IPS-18c (cell line): Measurements from ENCODE around the gene LAMP1.
"Not testable (repeated sequence)": the region's sequence is repeated elsewhere in the genome, so short reads cannot be mapped to it uniquely, and the experiment has no call there.

Experiments used
- H3K4me3 ChIP-seq: 2 replicates; pipeline ENCODE4 v1.7.0; 2013; ENCODE audit warnings: low read depth, mild to moderate bottlenecking, low read length, moderate library complexity; ENCODE audit not compliant: insufficient read depth
- H3K9me3 ChIP-seq: one replicate; pipeline ENCODE4 v1.6.1; 2013; ENCODE audit warnings: mild to moderate bottlenecking, low read length, moderate library complexity; ENCODE audit not compliant: control insufficient read depth, insufficient read depth

Gene LAMP1

GRCh38 chr13:113292021-113292862, 4.8 kb upstream of the LAMP1 start:
- H3K9me3 ChIP-seq = peaks cover 2% of the 10 kb centered on the region
- H3K4me3 ChIP-seq = peak overlapping the region; percentile 26; the same call in 1 of the 2 replicates

- no peak overlapping the region for H3K4me3 ChIP-seq
- peaks cover 2% of the 10 kb centered on the region for H3K9me3 ChIP-seq
Measured at GRCh38 chr13:113293686-113294085, 3.4 kb upstream of the LAMP1 start.

GRCh38 chr13:113295776-113296175, 1.3 kb upstream of the LAMP1 start:
- H3K9me3 ChIP-seq = peaks cover 2% of the 10 kb centered on the region
- no peak overlapping the region for H3K4me3 ChIP-seq

- peaks cover 2% of the 10 kb centered on the region for H3K9me3 ChIP-seq
- H3K4me3 ChIP-seq = peak overlapping the region; percentile 77
Measured at GRCh38 chr13:113297370-113298042, 467 bp downstream of the LAMP1 start.

GRCh38 chr13:113298043-113298945, 1.3 kb downstream of the LAMP1 start:
- Histone ChIP-seq H3K4me3 (peak overlapping the region; percentile 77), H3K9me3 (no peaks in the 10 kb centered on the region)

GRCh38 chr13:113299951-113300350, 2.9 kb downstream of the LAMP1 start:
- no peak overlapping the region for H3K4me3 ChIP-seq
- no peaks in the 10 kb centered on the region for H3K9me3 ChIP-seq

- H3K9me3 ChIP-seq = no peaks in the 10 kb centered on the region
- H3K4me3 ChIP-seq = no peak overlapping the region
Measured at GRCh38 chr13:113302986-113303385, 5.9 kb downstream of the LAMP1 start.

GRCh38 chr13:113304121-113304520, 7.1 kb downstream of the LAMP1 start:
- H3K4me3 ChIP-seq = no peak overlapping the region
- no peaks in the 10 kb centered on the region for H3K9me3 ChIP-seq

GRCh38 chr13:113305208-113305607, 8.2 kb downstream of the LAMP1 start:
- Histone ChIP-seq H3K9me3 (no peaks in the 10 kb centered on the region), H3K4me3 (no peak overlapping the region)

- no peak overlapping the region for H3K4me3 ChIP-seq
Measured at GRCh38 chr13:113307491-113307890, 10.5 kb downstream of the LAMP1 start.

GRCh38 chr13:113309473-113309872, 12.4 kb downstream of the LAMP1 start:
- H3K4me3 ChIP-seq = no peak overlapping the region
- no peaks in the 10 kb centered on the region for H3K9me3 ChIP-seq

More at GRCh38 chr13:113307491-113307890, 10.5 kb downstream of the LAMP1 start:
- H3K9me3 ChIP-seq = no peaks in the 10 kb centered on the region

- H3K4me3 ChIP-seq, H3K9me3 ChIP-seq: not testable (repeated sequence)
Measured at GRCh38 chr13:113314112-113314511, 17.1 kb downstream of the LAMP1 start.

- H3K9me3 ChIP-seq, H3K4me3 ChIP-seq: not testable (repeated sequence)
Measured at GRCh38 chr13:113314895-113315470, 17.9 kb downstream of the LAMP1 start.

GRCh38 chr13:113315992-113316391, 19.0 kb downstream of the LAMP1 start:
- H3K9me3 ChIP-seq = no peaks in the 10 kb centered on the region
- no peak overlapping the region for H3K4me3 ChIP-seq

- no peak overlapping the region for H3K4me3 ChIP-seq
- H3K9me3 ChIP-seq = no peaks in the 10 kb centered on the region
Measured at GRCh38 chr13:113317031-113317430, 20.0 kb downstream of the LAMP1 start.

- Histone ChIP-seq H3K9me3 (no peaks in the 10 kb centered on the region), H3K4me3 (no peak overlapping the region)
Measured at GRCh38 chr13:113318956-113319355, 21.9 kb downstream of the LAMP1 start.

GRCh38 chr13:113319371-113319770, 22.3 kb downstream of the LAMP1 start:
- no peaks in the 10 kb centered on the region for H3K9me3 ChIP-seq
- H3K4me3 ChIP-seq = no peak overlapping the region
